Measurements from ENCODE around the gene AHCTF1. TPM values are rescaled to one million over a fixed set of nuclear protein-coding genes. Genes with fewer than 3 reads are reported as not detected.

The AHCTF1 gene
- total and polyA plus RNA-seq, 2 donors (not counting 3 experiments of a cell fraction or from before 2014, with no cell fraction given), result 5.5 to 32.1 TPM

- Histone ChIP-seq H3K4me3 (replicated peaks in 1 of 3; ENCODE audit: insufficient read depth in 1 of 3, low read depth in 1 of 3, low read length in 3 of 3) (peak overlapping the region; percentile 91 to 95 (median 95)), H3K4me1 (ENCODE audit: control insufficient read depth, extremely low read depth, insufficient read depth, low read length) (peaks cover 8% of the 10 kb centered on the region), H3K27ac (ENCODE audit: insufficient read depth, low read depth, low read length) (peak overlapping the region; percentile 74), H3K79me2 (ENCODE audit: control insufficient read depth, insufficient read depth, low read length) (peaks cover 51% of the 10 kb centered on the region), H2AFZ (ENCODE audit: low read depth, low read length) (peak overlapping the region; percentile 46), H3K4me2 (ENCODE audit: insufficient read depth, low read length) (peak overlapping the region; percentile 81), H3K9ac (replicated peaks; ENCODE audit: extremely low read depth, insufficient read depth, low read length) (peak overlapping the region; percentile 90), H3K36me3 (ENCODE audit: control insufficient read depth in 2 of 2, extremely low read depth in 1 of 2, insufficient read depth in 2 of 2, low read length in 2 of 2) (peaks cover 0 to 3% of the 10 kb centered on the region in 2 experiments), H3K9me1 (replicated peaks; ENCODE audit: control insufficient read depth, extremely low read depth, insufficient read depth, low read length) (no peaks in the 10 kb centered on the region), H3K27me3 (ENCODE audit: control insufficient read depth in 2 of 2, insufficient read depth in 2 of 2, low read length in 2 of 2) (no peaks in the 10 kb centered on the region), H4K20me1 (replicated peaks; ENCODE audit: control insufficient read depth, extremely low read depth, insufficient read depth, low read length) (peaks cover 4% of the 10 kb centered on the region), H3K9me3 (replicated peaks; ENCODE audit: control insufficient read depth, insufficient read depth, low read length) (no peaks in the 10 kb centered on the region)
- ChIA-PET POLR2A (interaction anchor here (0.8 kb wide), 1 partner anchor 23 kb away, joined by 3 read pairs; no protein-coding TSS in a partner anchor), CTCF (interaction anchor here (0.8 to 2.1 kb wide), 3 partner anchors 21 to 40 kb away, joined by 3 to 8 read pairs (median 3); no protein-coding TSS in a partner anchor)
- FAIRE-seq, result peak; percentile 60
- no TSS peak for BruUV-seq (replicated peaks)
- DNase-seq (ENCODE audit: low read depth, low spot score), result peak; percentile 70
- no peak for TF ChIP-seq FOS (IDR thresholded peaks at IDR 0.05; ENCODE audit: borderline replicate concordance, insufficient read depth, low read length)
- no peak for TF ChIP-seq POLR2AphosphoS5 (IDR thresholded peaks at IDR 0.05; ENCODE audit: insufficient read depth, low read depth, low read length)
- no peak for TF ChIP-seq EZH2 (IDR thresholded peaks at IDR 0.05; ENCODE audit: borderline replicate concordance, low read depth, low read length, severe bottlenecking)
- TF ChIP-seq CTCF (IDR thresholded peaks at IDR 0.05; ENCODE audit: extremely low read depth in 1 of 2, insufficient read depth in 1 of 2, low read depth in 1 of 2, low read length in 2 of 2), result no peak
- TF ChIP-seq JUN (IDR thresholded peaks at IDR 0.05; ENCODE audit: borderline replicate concordance, insufficient read depth, insufficient read length, low read depth), result no peak
- TF ChIP-seq POLR2A (IDR thresholded peaks at IDR 0.05; ENCODE audit: low read depth, low read length), result no peak
- TF ChIP-seq MYC (IDR thresholded peaks at IDR 0.05; ENCODE audit: low read depth, low read length), result no peak
- TF ChIP-seq GATA2 (IDR thresholded peaks at IDR 0.05; ENCODE audit: insufficient read depth, insufficient read length, low read depth, low read length), result no peak
- TF ChIP-seq MAX (IDR thresholded peaks at IDR 0.05; ENCODE audit: insufficient read depth, insufficient read length), result no peak
- dilution Hi-C loops (cut with MboI; ENCODE audit: extremely low pct_ligation_motif_present, low sequenced_read_pairs), result no loop called here
- intact Hi-C loops (cut with micrococcal nuclease), result loop anchor here (1.0 to 10.0 kb wide), 3 partner anchors 14 to 400 kb away; partner anchors contain the start of gene ZNF496
These were observed 759 bp downstream of the AHCTF1 start for GRCh38 chr1:246930830-246931548.

Measured in endothelial cell of umbilical vein (primary cell).